Stimulated activated CD8-positive, alpha-beta memory T cell treated with anti-CD3 and anti-CD28 coated beads, Interleukin-15, amount 100 ng/mL, for 1 hour (primary cell): ENCODE data around the gene ZNF672.

ENCODE experiments used
- DNase-seq: peaks from one replicate; pipeline ENCODE4 v3.0.0-alpha.2; 2020; ENCODE audit warnings: low read depth

The ZNF672 gene

GRCh38 chr1:248837045-248837780, 811 bp upstream of the ZNF672 start:
- no peak for DNase-seq

- DNase-seq: peak; percentile 78
Measured at GRCh38 chr1:248838357-248839167, 538 bp downstream of the ZNF672 start.

- DNase-seq: no peak
Measured at GRCh38 chr1:248839168-248839555, 1.1 kb downstream of the ZNF672 start.

- no peak for DNase-seq
Measured at GRCh38 chr1:248840946-248841345, 2.9 kb downstream of the ZNF672 start.

- no peak for DNase-seq
Measured at GRCh38 chr1:248841702-248842395, 3.8 kb downstream of the ZNF672 start.

- DNase-seq: no peak
Measured at GRCh38 chr1:248842781-248843331, 4.8 kb downstream of the ZNF672 start.

GRCh38 chr1:248843687-248844086, 5.7 kb downstream of the ZNF672 start:
- DNase-seq: no peak

GRCh38 chr1:248844526-248844925, 6.5 kb downstream of the ZNF672 start:
- no peak for DNase-seq

GRCh38 chr1:248847181-248847955, 9.3 kb downstream of the ZNF672 start:
- no peak for DNase-seq

- no peak for DNase-seq
Measured at GRCh38 chr1:248847956-248848561, 10.0 kb downstream of the ZNF672 start.

GRCh38 chr1:248848602-248849001, 10.6 kb downstream of the ZNF672 start:
- no peak for DNase-seq

- no peak for DNase-seq
Measured at GRCh38 chr1:248849152-248849551, 11.1 kb downstream of the ZNF672 start.

- no peak for DNase-seq
Measured at GRCh38 chr1:248849637-248850036, 11.6 kb downstream of the ZNF672 start.

GRCh38 chr1:248850124-248850523, 12.1 kb downstream of the ZNF672 start:
- DNase-seq: no peak

GRCh38 chr1:248850536-248851251, 12.7 kb downstream of the ZNF672 start:
- DNase-seq: no peak

GRCh38 chr1:248851390-248851789, 13.4 kb downstream of the ZNF672 start:
- no peak for DNase-seq

GRCh38 chr1:248852481-248853405, 14.7 kb downstream of the ZNF672 start:
- DNase-seq: no peak

- no peak for DNase-seq
Measured at GRCh38 chr1:248853663-248854375, 15.8 kb downstream of the ZNF672 start.

- no peak for DNase-seq
Measured at GRCh38 chr1:248855580-248855979, 17.6 kb downstream of the ZNF672 start.
